ENCODE data around the gene CACNB3. TPM values are rescaled to one million over a fixed set of nuclear protein-coding genes. Genes with fewer than 3 reads are reported as not detected.

Gene CACNB3
- total RNA-seq (2021; fragmentation: NEBNext Ultra II Directional; extraction: Animal tissue kit (Norgen Biotek cat#: 25700)) = 12.5 and 16.9 TPM in 2 replicates
- polyA plus RNA-seq (2011; rRNA removed) = 16.0 and 18.4 TPM in 2 replicates
- 13.3 TPM for polyA plus RNA-seq (2011; cell fraction: cytosol; rRNA removed)
- polyA plus RNA-seq (2011; cell fraction: nucleus; rRNA removed) = 37.4 TPM
- 25.2 to 35.8 TPM (median 28.9 TPM) in 4 replicates for polyA plus RNA-seq (2012, experiment 1 of 2)
- 18.3 TPM for polyA plus RNA-seq (2012, experiment 2 of 2)
- 4.6 TPM for polyA plus RNA-seq (2013, experiment 1 of 2)
- polyA plus RNA-seq (2013, experiment 2 of 2) = 4.8 TPM
- polyA minus RNA-seq (2011; rRNA and poly(A)+ RNA removed) = 14.3 TPM in 2 replicates
- 14.3 TPM for polyA minus RNA-seq (2011; cell fraction: cytosol; rRNA and poly(A)+ RNA removed)
- 15.2 TPM for polyA minus RNA-seq (2011; cell fraction: nucleus; rRNA and poly(A)+ RNA removed)
- long read RNA-seq, experiment 1, partial matches to known transcripts = 2 of 7 reads
- long read RNA-seq, experiment 1, other reads (novel, unspliced or antisense) = 4 of 7 reads
- long read RNA-seq, experiment 2, partial matches to known transcripts = 0 of 1 reads
- long read RNA-seq, experiment 2, other reads (novel, unspliced or antisense) = 1 of 1 reads

DNA sequence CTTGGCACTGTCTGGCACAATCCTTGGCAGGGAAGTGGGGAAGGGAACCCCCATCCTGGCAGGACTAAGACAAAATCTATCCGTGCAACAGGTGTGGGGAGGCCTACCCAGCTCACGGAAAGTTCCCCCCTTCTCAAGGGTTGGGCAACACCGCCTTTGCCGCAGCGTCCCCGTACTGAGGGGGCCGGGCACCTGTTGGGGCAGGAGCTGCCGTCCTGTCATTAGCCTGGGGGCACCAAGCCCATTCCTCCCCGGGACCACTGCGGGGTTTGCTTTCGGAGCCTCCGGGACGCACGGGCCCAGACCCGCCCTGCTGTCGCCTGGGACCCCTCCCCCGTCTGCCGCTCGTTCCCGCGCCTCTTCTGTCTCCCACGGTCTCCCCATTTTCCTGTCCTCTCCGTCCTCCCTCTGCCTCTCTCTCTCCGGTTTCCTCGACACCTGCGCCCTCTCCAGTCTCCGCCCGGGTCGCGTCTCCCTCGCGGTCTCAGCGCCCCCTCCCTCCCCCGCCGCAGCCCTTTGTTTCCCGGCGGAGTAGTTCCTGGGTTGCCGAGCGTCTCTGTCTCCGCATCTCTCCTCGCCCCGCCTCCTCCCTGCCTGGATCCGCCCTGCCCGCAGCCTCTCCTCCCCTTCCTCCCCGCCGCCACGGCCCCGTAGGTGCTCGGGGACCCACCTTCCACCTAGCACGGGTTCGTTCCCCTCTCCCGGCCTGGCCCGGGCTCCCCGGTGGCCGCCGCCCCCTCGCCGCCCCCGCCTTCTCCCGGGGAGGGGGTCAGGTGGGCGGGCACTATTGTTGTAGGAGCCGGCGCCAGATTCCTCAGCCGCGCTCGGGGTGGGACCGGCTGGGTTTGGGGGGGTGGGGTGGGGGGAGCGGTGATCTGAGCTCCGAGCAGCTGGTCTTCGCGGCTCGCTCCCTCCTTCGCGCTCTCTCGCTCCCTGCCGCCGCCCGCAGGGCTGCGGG lies at the start of gene CACNB3:
TSS of gene CACNB3 (plus strand) at position 624 of the 958 bp plus-strand sequence. CDS start 434 bp downstream, outside the sequence.
- Histone ChIP-seq H3K27ac (ENCODE audit: low read depth, low read length) (no peak within 1 kb of the TSS), H3K79me2 (ENCODE audit: control insufficient read depth in 1 of 2, insufficient read depth in 2 of 2, low read length in 2 of 2) (no peaks in the 10 kb centered on the region)
- peak; percentile 60 for TF ChIP-seq KDM4A (IDR thresholded peaks at IDR 0.05; ENCODE audit: low read depth, low read length, severe bottlenecking)
- TF ChIP-seq SIN3A (conservative IDR thresholded peaks at IDR 0.05 in 1 of 2, IDR thresholded peaks at IDR 0.05 in 1 of 2; ENCODE audit: low read depth in 1 of 2, low read length in 2 of 2) = peak in 1 of 2 experiments; percentile 19; a peak in 1 of 4 replicates
- TF ChIP-seq ASH2L (IDR thresholded peaks at IDR 0.05; ENCODE audit: low read length) = peak; percentile 72
- peak; percentile 50; the same call in 1 of the 2 replicates for TF ChIP-seq SP4 (IDR thresholded peaks at IDR 0.05; ENCODE audit: low read length)
- peak in 1 of 2 experiments; percentile 65; a peak in 1 of 4 replicates for TF ChIP-seq HDAC2 (IDR thresholded peaks at IDR 0.05; ENCODE audit: borderline replicate concordance in 1 of 2, low read depth in 2 of 2, low read length in 2 of 2)

More for the DNA sequence above, at the start of gene CACNB3:
- Histone ChIP-seq H3K9me3 (ENCODE audit: insufficient read depth in 2 of 2, low read depth in 1 of 2, low read length in 1 of 2) (no peaks in the 10 kb centered on the region), H3K4ac (replicated peaks; ENCODE audit: insufficient read length, low read depth, low read length) (no peak within 1 kb of the TSS), H2BK120ac (replicated peaks; ENCODE audit: low read depth, low read length) (no peak within 1 kb of the TSS), H3K4me2 (ENCODE audit: insufficient read depth in 1 of 2, low read depth in 2 of 2, low read length in 2 of 2) (peak within 1 kb of the TSS; percentile 96 to 97), H3K23me2 (ENCODE audit: low read depth, low read length) (peaks cover 33% of the 10 kb centered on the region; the same call in 1 of the 2 replicates), H3K14ac (ENCODE audit: insufficient read length) (no peak within 1 kb of the TSS), H3K23ac (ENCODE audit: insufficient read length) (no peak within 1 kb of the TSS), H3K36me3 (ENCODE audit: control insufficient read depth in 2 of 4, insufficient read depth in 4 of 4, low read length in 3 of 4) (no peaks in the 10 kb centered on the region), H4K20me1 (replicated peaks in 1 of 2; ENCODE audit: control insufficient read depth in 1 of 2, insufficient read depth in 2 of 2, low read length in 2 of 2) (peaks cover 0 to 3% of the 10 kb centered on the region in 2 experiments), H2AFZ (ENCODE audit: low read length) (peak within 1 kb of the TSS; percentile 14; the same call in 1 of the 2 replicates), H2BK20ac (ENCODE audit: low read length) (no peak within 1 kb of the TSS), H3K4me3 (ENCODE audit: extremely low read depth in 1 of 4, insufficient read depth in 2 of 4, low read depth in 3 of 4, low read length in 4 of 4) (peak within 1 kb of the TSS; percentile 58 to 78 (median 68)), H2BK12ac (ENCODE audit: low read depth, low read length) (peak within 1 kb of the TSS; percentile 63; the same call in 1 of the 2 replicates), H2BK5ac (ENCODE audit: low read depth, low read length) (peak within 1 kb of the TSS; percentile 32; the same call in 1 of the 2 replicates), H2BK15ac (ENCODE audit: low read length) (peak within 1 kb of the TSS; percentile 88; the same call in 1 of the 2 replicates), H4K91ac (replicated peaks; ENCODE audit: insufficient read length, low read length) (peak within 1 kb of the TSS; percentile 8), H2AK5ac (ENCODE audit: low read depth, low read length) (peak within 1 kb of the TSS; percentile 47; the same call in 1 of the 2 replicates), H4K5ac (ENCODE audit: insufficient read length, low read depth, low read length) (no peak within 1 kb of the TSS), H3K9ac (replicated peaks in 1 of 4; ENCODE audit: extremely low read depth in 1 of 4, low read depth in 3 of 4, low read length in 3 of 4) (peak within 1 kb of the TSS in 3 of 4 experiments; percentile 11 to 34 (median 20); a peak in 3 of 7 replicates), H3K18ac (ENCODE audit: extremely low read depth, low read length) (peak within 1 kb of the TSS; percentile 60), H3K27me3 (replicated peaks in 1 of 4; ENCODE audit: control insufficient read depth in 3 of 4, extremely low read depth in 1 of 4, insufficient read depth in 3 of 4, low read length in 3 of 4) (peaks cover 17 to 42% (median 30%) of the 10 kb centered on the region in 4 experiments), H3K56ac (replicated peaks; ENCODE audit: insufficient read length, low read depth, low read length) (no peak within 1 kb of the TSS), H3K4me1 (replicated peaks in 1 of 4; ENCODE audit: control insufficient read depth in 3 of 4, insufficient read depth in 4 of 4, low read length in 3 of 4) (peaks cover 0 to 24% (median 17%) of the 10 kb centered on the region in 4 experiments; a peak in 6 of 7 replicates), H4K8ac (ENCODE audit: extremely low read depth, insufficient read depth, low read length) (peak within 1 kb of the TSS; percentile 4; the same call in 1 of the 2 replicates), H3K79me1 (ENCODE audit: low read depth, low read length) (no peaks in the 10 kb centered on the region)
- peak in 1 of 2 experiments; percentile 94 for DNase-seq (ENCODE audit: low read depth in 1 of 2, low spot score in 2 of 2)
- POLR2A ChIA-PET (ENCODE audit: partially characterized antibody) = interaction anchor here (1.2 to 5.5 kb wide), 4 partner anchors 35 to 151 kb away, joined by 3 to 23 read pairs (median 14); partner anchors contain the start of genes DDX23 and RND1
- no peak for FAIRE-seq
- 1% methylated on average over 19 of the region's 79 CpGs; no CpG with 5 or more reads in 1 of the 2 experiments for WGBS, 2 experiments (ENCODE audit: extremely low coverage in 1 of 2, insufficient coverage in 1 of 2, insufficient read length in 1 of 2, insufficient replicate concordance in 2 of 2, low coverage in 1 of 2, low lambda C conversion rate in 2 of 2, missing lambda C conversion rate in 1 of 2)
- CTCF ChIA-PET (ENCODE audit: partially characterized antibody) = interaction anchor here (0.5 to 12.1 kb wide), 7 partner anchors 9 to 279 kb away, joined by 3 to 121 read pairs (median 3); no protein-coding TSS in a partner anchor

All from H1 (cell line).